ENCODE results near the gene PIK3R2. TPM values are rescaled to one million over a fixed set of nuclear protein-coding genes. Genes with fewer than 3 reads are reported as not detected.

The PIK3R2 gene
- total and polyA plus RNA-seq, 2 of the 13 experiments (the other 11 are each of a cell fraction or from before 2014, with no cell fraction given) = 18.6 to 25.3 TPM

- peak; percentile 75 for TF ChIP-seq MED13 (CRISPR knock-in tag; IDR thresholded peaks at IDR 0.05)
- TF ChIP-seq ZNF746 (CRISPR knock-in tag; IDR thresholded peaks at IDR 0.05) = no peak
- TF ChIP-seq ZMAT3 (CRISPR knock-in tag; conservative IDR thresholded peaks at IDR 0.05) = no peak
- TF ChIP-seq NFKBIZ (CRISPR knock-in tag; IDR thresholded peaks at IDR 0.05) = no peak
- TF ChIP-seq HNRNPK (IDR thresholded peaks at IDR 0.05; ENCODE audit: low read depth, low read length, poor library complexity, severe bottlenecking) = no peak
- no peak; the same call in 1 of the 2 replicates for TF ChIP-seq ADNP (CRISPR knock-in tag; IDR thresholded peaks at IDR 0.05)
- TF ChIP-seq ARNTL (CRISPR knock-in tag; IDR thresholded peaks at IDR 0.05) = peak; percentile 46; the same call in 1 of the 2 replicates
- no peak for TF ChIP-seq ZSCAN22 (CRISPR knock-in tag; IDR thresholded peaks at IDR 0.05)
- TF ChIP-seq ZNF142 (CRISPR knock-in tag; IDR thresholded peaks at IDR 0.05) = peak; percentile 41; the same call in 1 of the 2 replicates
- TF ChIP-seq MEIS2 (CRISPR knock-in tag; IDR thresholded peaks at IDR 0.05) = no peak
- TF ChIP-seq, protein P1, sequence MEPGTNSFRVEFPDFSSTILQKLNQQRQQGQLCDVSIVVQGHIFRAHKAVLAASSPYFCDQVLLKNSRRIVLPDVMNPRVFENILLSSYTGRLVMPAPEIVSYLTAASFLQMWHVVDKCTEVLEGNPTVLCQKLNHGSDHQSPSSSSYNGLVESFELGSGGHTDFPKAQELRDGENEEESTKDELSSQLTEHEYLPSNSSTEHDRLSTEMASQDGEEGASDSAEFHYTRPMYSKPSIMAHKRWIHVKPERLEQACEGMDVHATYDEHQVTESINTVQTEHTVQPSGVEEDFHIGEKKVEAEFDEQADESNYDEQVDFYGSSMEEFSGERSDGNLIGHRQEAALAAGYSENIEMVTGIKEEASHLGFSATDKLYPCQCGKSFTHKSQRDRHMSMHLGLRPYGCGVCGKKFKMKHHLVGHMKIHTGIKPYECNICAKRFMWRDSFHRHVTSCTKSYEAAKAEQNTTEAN (CRISPR knock-in tag; conservative IDR thresholded peaks at IDR 0.05) = no peak
- TF ChIP-seq HDAC2 (CRISPR knock-in tag; IDR thresholded peaks at IDR 0.05) = peak; percentile 36; the same call in 1 of the 2 replicates
- TF ChIP-seq ZNF780A (CRISPR knock-in tag; IDR thresholded peaks at IDR 0.05) = no peak
- TF ChIP-seq ZNF335 (CRISPR knock-in tag; IDR thresholded peaks at IDR 0.05) = peak; percentile 44; the same call in 1 of the 2 replicates
- TF ChIP-seq ATM (IDR thresholded peaks at IDR 0.05; ENCODE audit: borderline replicate concordance) = no peak
- no peak for TF ChIP-seq ZNF784 (CRISPR knock-in tag; IDR thresholded peaks at IDR 0.05; ENCODE audit: borderline replicate concordance)
- no peak for TF ChIP-seq ZNF24 (IDR thresholded peaks at IDR 0.05)
- no peak for TF ChIP-seq FOSL2 (CRISPR knock-in tag; IDR thresholded peaks at IDR 0.05)
- no peak for TF ChIP-seq HES4 (CRISPR knock-in tag; IDR thresholded peaks at IDR 0.05; ENCODE audit: borderline replicate concordance)
- no peak for TF ChIP-seq REL (CRISPR knock-in tag; conservative IDR thresholded peaks at IDR 0.05)
- TF ChIP-seq ISL2 (CRISPR knock-in tag; IDR thresholded peaks at IDR 0.05) = peak; percentile 30; the same call in 1 of the 2 replicates
- no peak for TF ChIP-seq NFRKB (IDR thresholded peaks at IDR 0.05)
- TF ChIP-seq MYNN (CRISPR knock-in tag; IDR thresholded peaks at IDR 0.05; ENCODE audit: low read depth) = no peak
- peak; percentile 83 for TF ChIP-seq DR1 (CRISPR knock-in tag; IDR thresholded peaks at IDR 0.05)
- TF ChIP-seq CCAR2 (optimal IDR thresholded peaks at IDR 0.05; ENCODE audit: low read depth, low read length) = no peak
These were observed 20.8 kb downstream of the PIK3R2 start, which contains the start of gene IFI30 (continued) for GRCh38 chr19:18173572-18174288.
